HepG2 (cell line): ENCODE data around the gene TNP2. TPM values are rescaled to one million over a fixed set of nuclear protein-coding genes. Genes with fewer than 3 reads are reported as not detected.

Experiments used
- ARID3A ChIP-seq: IDR thresholded peaks from 2 replicates; pipeline ENCODE4 v1.6.1; 2012; ENCODE audit warnings: low read depth, low read length, improper control_type of control experiment
- ATF7 ChIP-seq, 2 experiments: fragments of 450-650 bp in 1 of 2; sonication (generic) in 1 of 2; formaldehyde crosslinking in 1 of 2; IDR thresholded peaks; 2 replicates each; pipeline versions ENCODE4 v1.4.0 to v1.6.1; 2016 to 2020; ENCODE audit warnings: antibody characterized with exemption in 1 of 2, mild to moderate bottlenecking in 1 of 2, missing genetic modification reagents in 1 of 2
- CHD2 ChIP-seq: IDR thresholded peaks from 2 replicates; pipeline ENCODE4 v1.6.1; 2011; ENCODE audit warnings: low read depth, low read length, improper control_type of control experiment
- CREB3 ChIP-seq: sonication (generic); formaldehyde crosslinking; IDR thresholded peaks from 2 replicates; pipeline ENCODE4 v1.5.0; 2020; ENCODE audit warnings: missing genetic modification reagents
- DZIP1 ChIP-seq: sonication (generic); formaldehyde crosslinking; IDR thresholded peaks from 2 replicates; pipeline ENCODE4 v1.5.0; 2020; ENCODE audit warnings: mild to moderate bottlenecking, missing genetic modification reagents
- ETV5 ChIP-seq: IDR thresholded peaks from 2 replicates; pipeline ENCODE4 v1.6.1; 2018; ENCODE audit warnings: missing biosample characterization, missing genetic modification reagents, inconsistent platforms, borderline replicate concordance
- MBNL3 ChIP-seq: fragments of 250-450 bp; sonication (Bioruptor Pico); conservative IDR thresholded peaks from 2 replicates; pipeline ENCODE4 v1.8.0; 2022; ENCODE audit warnings: mild to moderate bottlenecking, inconsistent platforms
- MYC ChIP-seq: sonication (generic); formaldehyde crosslinking; IDR thresholded peaks from 2 replicates; pipeline ENCODE4 v1.9.0; 2021; ENCODE audit warnings: missing genetic modification reagents, borderline replicate concordance
- NRL ChIP-seq: sonication (generic); formaldehyde crosslinking; IDR thresholded peaks from 2 replicates; pipeline ENCODE4 v1.5.0; 2020; ENCODE audit warnings: missing genetic modification reagents, mild to moderate bottlenecking, moderate library complexity, borderline replicate concordance
- RBAK ChIP-seq: sonication (generic); formaldehyde crosslinking; IDR thresholded peaks from 2 replicates; pipeline ENCODE4 v1.5.1; 2020; ENCODE audit warnings: mild to moderate bottlenecking, missing genetic modification reagents
- SAFB2 ChIP-seq: sonication (generic); formaldehyde crosslinking; IDR thresholded peaks from 2 replicates; pipeline ENCODE4 v1.5.1; 2020; ENCODE audit warnings: missing genetic modification reagents, low read depth, mild to moderate bottlenecking, borderline replicate concordance
- XRCC5 ChIP-seq: fragments of 200-400 bp; formaldehyde crosslinking; optimal IDR thresholded peaks from 2 replicates; pipeline ENCODE3; 2017; ENCODE audit warnings: mild to moderate bottlenecking, low read length
- ZBTB7A ChIP-seq: sonication (generic); formaldehyde crosslinking; IDR thresholded peaks from 2 replicates; pipeline ENCODE4 v1.8.0; 2022; ENCODE audit warnings: mild to moderate bottlenecking, missing genetic modification reagents
- ZHX1 ChIP-seq: sonication (generic); formaldehyde crosslinking; IDR thresholded peaks from 2 replicates; pipeline ENCODE4 v1.8.1; 2022; ENCODE audit warnings: low read depth, mild to moderate bottlenecking, missing genetic modification reagents
- ZKSCAN5 ChIP-seq: sonication (generic); formaldehyde crosslinking; IDR thresholded peaks from 2 replicates; pipeline ENCODE4 v1.5.1; 2020; ENCODE audit warnings: mild to moderate bottlenecking, missing genetic modification reagents
- ZNF44 ChIP-seq: sonication (generic); formaldehyde crosslinking; IDR thresholded peaks from 2 replicates; pipeline ENCODE4 v1.5.1; 2020; ENCODE audit warnings: mild to moderate bottlenecking, missing genetic modification reagents
- ZNF513 ChIP-seq: sonication (generic); formaldehyde crosslinking; conservative IDR thresholded peaks from 2 replicates; pipeline ENCODE4 v1.5.0; 2020; ENCODE audit warnings: missing genetic modification reagents
- ZNF607 ChIP-seq: sonication (generic); formaldehyde crosslinking; IDR thresholded peaks from 2 replicates; pipeline ENCODE4 v1.5.1; 2020; ENCODE audit warnings: missing genetic modification reagents, mild to moderate bottlenecking, borderline replicate concordance
- polyA plus RNA-seq, 8 experiments: library from polyadenylated mRNA; depleted of rRNA in 3 of 8; stranded (reverse) in 7 of 8; unstranded in 1 of 8; fragments of >200 nt; fragmentation: Illumina TruSeq in 4 of 8; extraction: Trizol in 4 of 8; gene quantifications; 2 replicates each; pipeline versions ENCODE4 v1.2.1 to v1.2.3, GENCODE V29; 2011 to 2016; ENCODE audit warnings: low read depth in 4 of 8, missing spikeins in 1 of 8, mixed read lengths in 1 of 8; ENCODE audit not compliant: insufficient read depth in 1 of 8
- total RNA-seq, 5 experiments: library from RNA; depleted of rRNA; stranded (reverse); fragments of >200 nt; fragmentation: Illumina TruSeq; extraction: Trizol; gene quantifications; 2 replicates each; pipeline ENCODE4 v1.2.3, GENCODE V29; 2016; ENCODE audit warnings: low read depth in 1 of 5

TNP2 gene
- total and polyA plus RNA-seq, 2 of the 13 experiments (the other 11 are each of a cell fraction or from before 2014, with no cell fraction given) = not detected

- TF ChIP-seq ZBTB7A = no peak
- TF ChIP-seq ETV5 (CRISPR knock-in tag) = no peak
- peak; percentile 30; the same call in 1 of the 2 replicates for TF ChIP-seq ZNF607 (CRISPR knock-in tag)
- peak; percentile 69; the same call in 1 of the 2 replicates for TF ChIP-seq NRL
- no peak for TF ChIP-seq ZNF513
- no peak for TF ChIP-seq ARID3A
- TF ChIP-seq ZKSCAN5 (CRISPR knock-in tag) = no peak
- TF ChIP-seq ZNF44 (CRISPR knock-in tag) = no peak
- TF ChIP-seq RBAK (CRISPR knock-in tag) = no peak
- TF ChIP-seq MYC = no peak
- peak; percentile 65; the same call in 1 of the 2 replicates for TF ChIP-seq DZIP1
- no peak for TF ChIP-seq XRCC5
- no peak for TF ChIP-seq CHD2
- TF ChIP-seq ZHX1 (CRISPR knock-in tag) = no peak
- 0 out of 2 replicates have a peak, but pooled peaks have one; percentile 11 for TF ChIP-seq SAFB2 (CRISPR knock-in tag)
- TF ChIP-seq CREB3 (CRISPR knock-in tag) = no peak
- no peak for TF ChIP-seq MBNL3 (CRISPR knock-in tag)
- no peak for TF ChIP-seq ATF7 (IDR thresholded peaks at IDR 0.05)
- TF ChIP-seq ATF7 (CRISPR knock-in tag; IDR thresholded peaks at IDR 0.05) = no peak
These were observed 15.8 kb downstream of the TNP2 start (continued) for GRCh38 chr16:11253009-11253994.
